Endothelial cell of umbilical vein (primary cell): ENCODE measurements around the gene TBATA.

Source experiments
- CTCF ChIP-seq, 2 donors: IDR thresholded peaks; 1 replicate in 1 of 2; 2 replicates in 1 of 2; pipeline ENCODE4 v1.5.1; 2011; ENCODE audit warnings: low read length in 2 of 2, mild to moderate bottlenecking in 2 of 2, moderate library complexity in 2 of 2, control low read depth in 1 of 2, inconsistent platforms in 1 of 2, low read depth in 1 of 2; ENCODE audit not compliant: insufficient read depth in 1 of 2; ENCODE audit errors: extremely low read depth in 1 of 2
- EZH2 ChIP-seq: IDR thresholded peaks from 2 replicates; pipeline ENCODE4 v1.6.1; 2012; ENCODE audit warnings: borderline replicate concordance, low read depth, mild to moderate bottlenecking, moderate library complexity, low read length, inconsistent platforms; ENCODE audit not compliant: severe bottlenecking
- POLR2AphosphoS5 ChIP-seq: IDR thresholded peaks from 2 replicates; pipeline ENCODE4 v1.6.1; 2012; ENCODE audit warnings: low read depth, mild to moderate bottlenecking, control low read depth, low read length, moderate library complexity; ENCODE audit not compliant: insufficient read depth

GRCh38 chr10:70752571-70752970 lies 32.6 kb downstream of the TBATA start:
- TF ChIP-seq CTCF (IDR thresholded peaks at IDR 0.05; ENCODE audit: extremely low read depth in 1 of 2, insufficient read depth in 1 of 2, low read depth in 1 of 2, low read length in 2 of 2) (no peak), EZH2 (no peak), POLR2AphosphoS5 (no peak)
